ENCODE results near the gene SGCE. TPM values are rescaled to one million over a fixed set of nuclear protein-coding genes. Genes with fewer than 3 reads are reported as not detected.

The SGCE gene
- total RNA-seq, 1 donor from 2014 or later, result 33.6 TPM

DNA sequence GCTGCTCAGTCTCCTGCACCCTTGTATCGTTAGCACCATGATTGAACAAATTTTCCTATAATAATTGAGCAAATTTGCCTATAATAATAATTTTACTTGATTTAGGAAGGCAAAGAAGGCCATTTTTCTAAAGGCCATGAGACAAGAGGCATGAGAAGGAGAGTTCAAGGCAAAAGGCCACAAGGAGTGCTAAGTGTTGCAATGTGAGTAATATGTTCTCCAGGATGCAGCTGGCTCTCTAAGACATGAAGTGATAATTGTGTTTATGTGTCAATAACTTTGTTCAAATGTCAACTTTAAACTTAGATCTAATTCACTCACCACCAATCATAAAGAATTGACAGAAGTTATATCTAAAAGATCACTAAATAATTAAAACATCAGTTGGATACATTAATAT lies 53.8 kb downstream of the SGCE start:
- TF ChIP-seq, protein P1, sequence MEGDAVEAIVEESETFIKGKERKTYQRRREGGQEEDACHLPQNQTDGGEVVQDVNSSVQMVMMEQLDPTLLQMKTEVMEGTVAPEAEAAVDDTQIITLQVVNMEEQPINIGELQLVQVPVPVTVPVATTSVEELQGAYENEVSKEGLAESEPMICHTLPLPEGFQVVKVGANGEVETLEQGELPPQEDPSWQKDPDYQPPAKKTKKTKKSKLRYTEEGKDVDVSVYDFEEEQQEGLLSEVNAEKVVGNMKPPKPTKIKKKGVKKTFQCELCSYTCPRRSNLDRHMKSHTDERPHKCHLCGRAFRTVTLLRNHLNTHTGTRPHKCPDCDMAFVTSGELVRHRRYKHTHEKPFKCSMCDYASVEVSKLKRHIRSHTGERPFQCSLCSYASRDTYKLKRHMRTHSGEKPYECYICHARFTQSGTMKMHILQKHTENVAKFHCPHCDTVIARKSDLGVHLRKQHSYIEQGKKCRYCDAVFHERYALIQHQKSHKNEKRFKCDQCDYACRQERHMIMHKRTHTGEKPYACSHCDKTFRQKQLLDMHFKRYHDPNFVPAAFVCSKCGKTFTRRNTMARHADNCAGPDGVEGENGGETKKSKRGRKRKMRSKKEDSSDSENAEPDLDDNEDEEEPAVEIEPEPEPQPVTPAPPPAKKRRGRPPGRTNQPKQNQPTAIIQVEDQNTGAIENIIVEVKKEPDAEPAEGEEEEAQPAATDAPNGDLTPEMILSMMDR (IDR thresholded peaks at IDR 0.05; ENCODE audit: insufficient read depth, low read length, poor library complexity, severe bottlenecking), result no peak
- Histone ChIP-seq H3K4me3 (ENCODE audit: low read depth, low read length) (no peak overlapping the region), H3K27me3 (ENCODE audit: control insufficient read depth, insufficient read depth, low read length) (no peaks in the 10 kb centered on the region), H3K36me3 (ENCODE audit: control insufficient read depth, insufficient read depth, low read length) (no peaks in the 10 kb centered on the region)
- no peak for DNase-seq (ENCODE audit: low read depth)

DNA sequence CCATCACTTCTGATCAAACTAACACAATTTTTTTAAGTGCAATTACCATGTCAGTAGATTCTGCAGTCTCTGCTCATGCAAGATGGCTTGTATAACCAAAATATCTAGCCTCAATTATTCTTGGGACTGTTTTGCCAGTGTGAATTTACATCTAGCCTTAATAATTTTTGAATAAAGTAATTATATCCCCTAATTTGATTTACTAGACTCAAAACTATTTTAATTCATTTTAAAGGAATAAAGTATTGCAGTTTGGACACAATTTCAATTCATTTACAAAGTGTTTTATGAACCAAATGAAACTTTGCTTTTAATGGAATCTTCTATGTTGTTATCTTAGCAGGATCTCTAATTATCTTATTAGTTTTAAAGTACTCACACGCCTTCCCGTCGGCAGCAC lies 55.7 kb downstream of the SGCE start:
- TF ChIP-seq, protein P1 (IDR thresholded peaks at IDR 0.05; ENCODE audit: insufficient read depth, low read length, poor library complexity, severe bottlenecking), result no peak
- H3K36me3 ChIP-seq (ENCODE audit: control insufficient read depth, insufficient read depth, low read length), result no peaks in the 10 kb centered on the region
- H3K4me3 ChIP-seq (ENCODE audit: low read depth, low read length), result no peak overlapping the region
- no peaks in the 10 kb centered on the region for H3K27me3 ChIP-seq (ENCODE audit: control insufficient read depth, insufficient read depth, low read length)
- no peak for DNase-seq (ENCODE audit: low read depth)

DNA sequence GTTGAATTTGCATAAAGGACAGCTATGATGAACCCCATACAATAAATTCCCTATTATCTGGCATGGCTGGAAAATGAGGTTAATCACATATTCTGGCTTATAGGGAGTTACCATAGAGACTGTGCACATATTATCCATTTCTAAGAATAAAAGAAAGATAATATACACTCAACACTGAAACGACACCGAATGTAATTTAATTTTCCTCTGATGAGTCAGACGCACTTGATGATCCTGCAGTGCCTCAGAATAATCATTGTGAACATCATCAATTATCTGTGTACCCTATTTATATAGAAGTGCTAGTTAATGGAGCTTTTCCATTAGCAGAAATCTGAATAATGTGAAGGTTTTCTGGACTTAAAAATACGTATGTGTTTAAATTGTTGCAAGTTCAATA lies 60.2 kb downstream of the SGCE start:
- TF ChIP-seq, protein P1 (IDR thresholded peaks at IDR 0.05; ENCODE audit: insufficient read depth, low read length, poor library complexity, severe bottlenecking), result no peak
- Histone ChIP-seq H3K27me3 (ENCODE audit: control insufficient read depth, insufficient read depth, low read length) (no peaks in the 10 kb centered on the region), H3K36me3 (ENCODE audit: control insufficient read depth, insufficient read depth, low read length) (no peaks in the 10 kb centered on the region), H3K4me3 (ENCODE audit: low read depth, low read length) (no peak overlapping the region)
- no peak for DNase-seq (ENCODE audit: low read depth)

DNA sequence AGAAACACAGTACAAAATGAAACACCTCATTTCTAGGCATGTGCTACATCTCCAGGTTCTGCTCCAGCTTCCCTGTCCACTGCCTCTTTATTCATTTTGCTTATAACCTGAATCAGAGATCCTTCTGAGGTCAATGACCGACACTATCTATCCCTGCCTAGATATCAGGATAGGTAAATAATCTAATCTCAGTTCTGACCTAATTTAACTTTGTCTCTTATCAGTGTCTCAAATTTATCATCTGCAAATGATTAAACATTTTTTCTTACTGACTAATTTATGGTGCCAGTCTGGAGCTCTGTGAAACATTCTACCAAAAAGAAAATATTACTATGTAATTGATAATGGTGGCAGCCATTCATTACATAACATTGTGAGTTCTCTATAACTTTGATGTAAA lies 61.1 kb downstream of the SGCE start:
- no peak for DNase-seq (ENCODE audit: low read depth)
- Histone ChIP-seq H3K36me3 (ENCODE audit: control insufficient read depth, insufficient read depth, low read length) (no peaks in the 10 kb centered on the region), H3K27me3 (ENCODE audit: control insufficient read depth, insufficient read depth, low read length) (no peaks in the 10 kb centered on the region), H3K4me3 (ENCODE audit: low read depth, low read length) (no peak overlapping the region)
- TF ChIP-seq, protein P1 (IDR thresholded peaks at IDR 0.05; ENCODE audit: insufficient read depth, low read length, poor library complexity, severe bottlenecking), result no peak

DNA sequence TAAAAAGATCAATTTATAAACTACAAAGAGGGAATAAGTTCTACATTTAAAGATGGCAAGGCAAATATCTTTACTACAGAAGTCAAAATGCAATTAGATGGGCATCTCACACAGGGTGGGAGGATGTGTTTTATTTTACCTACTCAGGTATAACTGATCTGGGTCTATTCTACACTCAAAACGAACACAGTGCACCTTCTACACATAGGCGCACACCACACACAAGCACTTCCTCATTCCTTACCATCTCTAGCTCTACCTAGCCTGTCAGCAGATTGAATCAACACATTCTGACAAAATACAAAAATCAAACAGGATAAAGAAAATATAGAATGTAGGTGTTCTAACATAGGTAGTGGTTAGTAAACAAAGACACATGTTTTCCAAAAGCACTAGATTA lies 64.8 kb downstream of the SGCE start:
- TF ChIP-seq, protein P1 (IDR thresholded peaks at IDR 0.05; ENCODE audit: insufficient read depth, low read length, poor library complexity, severe bottlenecking), result no peak
- Histone ChIP-seq H3K27me3 (ENCODE audit: control insufficient read depth, insufficient read depth, low read length) (no peaks in the 10 kb centered on the region), H3K36me3 (ENCODE audit: control insufficient read depth, insufficient read depth, low read length) (no peaks in the 10 kb centered on the region), H3K4me3 (ENCODE audit: low read depth, low read length) (no peak overlapping the region)
- DNase-seq (ENCODE audit: low read depth), result no peak

DNA sequence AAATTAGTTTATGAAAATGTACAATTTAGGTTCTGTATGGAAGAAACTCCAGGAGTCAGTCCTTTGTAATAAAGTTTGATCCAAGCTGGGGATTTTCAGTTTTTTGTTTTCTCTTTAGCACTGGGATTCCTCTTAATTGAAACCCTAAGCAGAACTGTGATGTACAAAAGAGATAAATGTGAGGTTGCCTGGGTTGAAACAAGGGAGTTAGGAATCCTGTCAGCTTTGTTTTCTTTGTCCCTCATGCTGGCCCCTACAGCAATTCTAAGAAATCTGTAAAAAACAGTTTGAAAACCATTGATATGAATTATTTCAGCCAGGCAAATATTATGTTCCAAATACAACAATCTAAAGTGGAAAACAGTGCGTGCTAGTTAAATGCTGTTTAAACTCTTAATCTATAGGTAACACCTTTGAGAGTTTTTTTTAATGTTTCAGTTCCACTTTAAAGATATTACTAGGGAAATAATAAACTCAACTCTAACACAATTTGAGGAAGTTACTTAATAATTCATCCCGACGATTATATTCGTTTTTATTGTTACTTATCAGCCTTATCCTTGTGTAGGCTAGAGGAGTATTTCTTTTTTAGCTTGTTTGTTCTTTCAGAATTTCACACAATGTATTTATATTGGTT lies 65.3 kb downstream of the SGCE start:
- no peak for DNase-seq (ENCODE audit: low read depth)
- TF ChIP-seq, protein P1 (IDR thresholded peaks at IDR 0.05; ENCODE audit: insufficient read depth, low read length, poor library complexity, severe bottlenecking), result no peak
- Histone ChIP-seq H3K4me3 (ENCODE audit: low read depth, low read length) (no peak overlapping the region), H3K27me3 (ENCODE audit: control insufficient read depth, insufficient read depth, low read length) (no peaks in the 10 kb centered on the region), H3K36me3 (ENCODE audit: control insufficient read depth, insufficient read depth, low read length) (no peaks in the 10 kb centered on the region)

Data from kidney epithelial cell (primary cell).